DOHH2 (cell line): Measurements from ENCODE around the gene CNOT6.
A peak's percentile ranks its signal among the peaks of the same experiment; 100 is the strongest.

Experiments used
- H3F3A ChIP-seq: fragments of 200-600 bp; sonication (generic), shearing (Covaris generic); 2 replicates; pipeline ENCODE4 v1.6.0; 2016; ENCODE audit warnings: antibody characterized with exemption, mild to moderate bottlenecking; ENCODE audit not compliant: control insufficient read depth, insufficient read depth
- H3K27ac ChIP-seq: fragments of 200-600 bp; sonication (generic); 2 replicates; pipeline ENCODE4 v1.5.1; 2014; ENCODE audit warnings: low read depth, mild to moderate bottlenecking, low read length, moderate library complexity
- H3K27me3 ChIP-seq: fragments of 200-600 bp; sonication (generic); 2 replicates; pipeline ENCODE4 v1.6.1; 2014; ENCODE audit warnings: mild to moderate bottlenecking, low read length, mixed read lengths; ENCODE audit not compliant: control insufficient read depth
- H3K36me3 ChIP-seq: fragments of 200-600 bp; sonication (generic); 2 replicates; pipeline ENCODE4 v1.6.1; 2014; ENCODE audit warnings: mild to moderate bottlenecking, low read length, moderate library complexity, mixed read lengths; ENCODE audit not compliant: control insufficient read depth
- H3K4me1 ChIP-seq: fragments of 200-600 bp; sonication (generic); 2 replicates; pipeline ENCODE4 v1.6.1; 2014; ENCODE audit warnings: mild to moderate bottlenecking, low read length, mixed read lengths; ENCODE audit not compliant: control insufficient read depth
- H3K4me2 ChIP-seq: fragments of 200-600 bp; sonication (generic); 2 replicates; pipeline ENCODE4 v1.6.0; 2014; ENCODE audit warnings: mild to moderate bottlenecking, low read length, moderate library complexity
- H3K4me3 ChIP-seq: fragments of 200-600 bp; sonication (generic); 2 replicates; pipeline ENCODE4 v1.5.1; 2014; ENCODE audit warnings: mild to moderate bottlenecking, low read length, mixed read lengths
- H3K79me2 ChIP-seq: fragments of 200-600 bp; sonication (generic); 2 replicates; pipeline ENCODE4 v1.6.1; 2014; ENCODE audit warnings: mild to moderate bottlenecking, low read length, mixed read lengths; ENCODE audit not compliant: control insufficient read depth
- H3K9me2 ChIP-seq: fragments of 200-600 bp; sonication (generic); replicated peaks from 2 replicates; pipeline ENCODE4 v1.6.1; 2014; ENCODE audit warnings: mild to moderate bottlenecking, low read length, mixed read lengths; ENCODE audit not compliant: control insufficient read depth
- H3K9me3 ChIP-seq: fragments of 200-600 bp; sonication (generic); 2 replicates; pipeline ENCODE4 v1.6.1; 2014; ENCODE audit warnings: antibody characterized with exemption, low read length, mixed read lengths; ENCODE audit not compliant: control insufficient read depth, insufficient read depth
- H4K20me1 ChIP-seq: fragments of 200-600 bp; sonication (generic); 2 replicates; pipeline ENCODE4 v1.6.0; 2014; ENCODE audit warnings: low read depth, mild to moderate bottlenecking, antibody characterized with exemption, low read length, moderate library complexity; ENCODE audit not compliant: control insufficient read depth, insufficient read depth
- EZH2phosphoT487 ChIP-seq: fragments of 200-600 bp; sonication (generic); IDR thresholded peaks from 2 replicates; pipeline ENCODE4 v1.6.1; 2017; ENCODE audit warnings: borderline replicate concordance, mild to moderate bottlenecking, antibody characterized with exemption, low read length, moderate library complexity, mixed read lengths
- TF ChIP-seq, protein P1 (sequence below): fragments of 200-600 bp; sonication (generic); IDR thresholded peaks from one replicate; pipeline ENCODE4 v1.5.1; 2014; ENCODE audit warnings: antibody characterized with exemption, mild to moderate bottlenecking, low read depth, low read length; ENCODE audit not compliant: poor library complexity, severe bottlenecking

The CNOT6 gene

DNA sequence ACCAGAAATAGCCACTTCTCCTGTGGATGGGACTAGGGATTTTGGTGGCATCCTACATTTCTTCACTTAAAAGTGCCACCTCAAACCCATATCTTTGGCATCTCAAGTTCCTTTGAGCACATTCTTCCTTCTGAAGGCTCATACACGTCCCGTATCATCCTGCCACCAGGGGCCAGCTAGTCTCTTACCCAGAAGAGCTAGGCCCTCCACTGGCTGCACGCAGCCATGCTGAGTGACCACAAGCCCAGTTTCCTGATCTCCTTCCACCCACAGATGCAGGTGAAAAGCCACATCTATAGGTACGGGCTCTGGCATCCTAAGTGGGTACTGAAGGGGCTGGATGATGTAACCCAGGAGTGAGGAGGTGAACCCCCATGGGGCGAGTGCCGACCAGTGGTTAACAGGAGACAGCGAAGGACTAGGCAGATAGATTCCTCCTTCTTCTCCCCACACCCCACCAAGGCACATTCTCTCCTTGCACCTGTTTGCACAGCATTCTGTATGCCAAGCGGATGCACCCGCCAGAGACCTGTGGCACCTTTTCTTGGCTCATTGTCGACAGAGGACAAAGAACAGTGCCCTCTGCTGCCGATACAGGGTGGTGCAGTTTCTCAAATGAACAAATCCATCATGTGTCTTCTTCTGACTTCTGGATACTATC, 111.5 kb downstream of the CNOT6 start:
- no peaks in the 10 kb centered on the region for H3K27me3 ChIP-seq
- TF ChIP-seq, protein P1, sequence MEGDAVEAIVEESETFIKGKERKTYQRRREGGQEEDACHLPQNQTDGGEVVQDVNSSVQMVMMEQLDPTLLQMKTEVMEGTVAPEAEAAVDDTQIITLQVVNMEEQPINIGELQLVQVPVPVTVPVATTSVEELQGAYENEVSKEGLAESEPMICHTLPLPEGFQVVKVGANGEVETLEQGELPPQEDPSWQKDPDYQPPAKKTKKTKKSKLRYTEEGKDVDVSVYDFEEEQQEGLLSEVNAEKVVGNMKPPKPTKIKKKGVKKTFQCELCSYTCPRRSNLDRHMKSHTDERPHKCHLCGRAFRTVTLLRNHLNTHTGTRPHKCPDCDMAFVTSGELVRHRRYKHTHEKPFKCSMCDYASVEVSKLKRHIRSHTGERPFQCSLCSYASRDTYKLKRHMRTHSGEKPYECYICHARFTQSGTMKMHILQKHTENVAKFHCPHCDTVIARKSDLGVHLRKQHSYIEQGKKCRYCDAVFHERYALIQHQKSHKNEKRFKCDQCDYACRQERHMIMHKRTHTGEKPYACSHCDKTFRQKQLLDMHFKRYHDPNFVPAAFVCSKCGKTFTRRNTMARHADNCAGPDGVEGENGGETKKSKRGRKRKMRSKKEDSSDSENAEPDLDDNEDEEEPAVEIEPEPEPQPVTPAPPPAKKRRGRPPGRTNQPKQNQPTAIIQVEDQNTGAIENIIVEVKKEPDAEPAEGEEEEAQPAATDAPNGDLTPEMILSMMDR = peak; percentile 91
- TF ChIP-seq EZH2phosphoT487 = no peak

DNA sequence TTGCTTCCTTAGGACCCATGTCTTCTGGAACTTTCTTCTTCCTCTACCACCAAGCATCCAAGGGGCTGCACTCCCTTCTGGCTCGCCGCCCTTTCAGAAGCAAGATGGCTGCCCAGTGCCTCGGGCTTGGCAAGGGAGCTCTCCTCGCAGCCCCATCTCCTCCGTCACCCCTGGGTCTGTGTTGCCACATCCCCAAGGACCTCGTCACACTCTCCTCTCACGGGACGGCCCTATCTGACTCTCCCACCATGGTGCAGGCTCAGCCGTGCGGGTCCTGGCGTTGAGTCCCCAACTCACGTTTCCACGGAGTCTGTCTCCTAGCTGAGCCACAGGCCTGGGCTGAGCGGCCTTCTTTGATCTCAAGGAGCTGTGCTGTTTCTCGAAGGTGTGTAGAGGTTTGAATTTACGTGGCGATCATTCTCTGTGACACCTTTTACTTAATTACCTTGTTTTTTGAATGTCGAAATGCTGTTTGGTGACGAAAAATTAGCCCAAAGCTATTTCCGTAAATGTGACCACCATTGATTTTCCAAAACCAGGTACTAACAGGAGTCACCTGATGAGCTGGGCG, 112.1 kb downstream of the CNOT6 start:
- no peak for TF ChIP-seq EZH2phosphoT487
- TF ChIP-seq, protein P1 = peak; percentile 9

More for the DNA sequence above, 111.5 kb downstream of the CNOT6 start:
- H3K9me3 ChIP-seq = no peaks in the 10 kb centered on the region
- no peak overlapping the region for H3K4me3 ChIP-seq
- no peak overlapping the region for H3K4me2 ChIP-seq
- H3K79me2 ChIP-seq = no peaks in the 10 kb centered on the region
- no peaks in the 10 kb centered on the region for H3F3A ChIP-seq
- no peak overlapping the region for H3K27ac ChIP-seq
- H4K20me1 ChIP-seq = no peaks in the 10 kb centered on the region
- no peaks in the 10 kb centered on the region for H3K4me1 ChIP-seq
- no peaks in the 10 kb centered on the region for H3K9me2 ChIP-seq
- H3K36me3 ChIP-seq = no peaks in the 10 kb centered on the region

DNA sequence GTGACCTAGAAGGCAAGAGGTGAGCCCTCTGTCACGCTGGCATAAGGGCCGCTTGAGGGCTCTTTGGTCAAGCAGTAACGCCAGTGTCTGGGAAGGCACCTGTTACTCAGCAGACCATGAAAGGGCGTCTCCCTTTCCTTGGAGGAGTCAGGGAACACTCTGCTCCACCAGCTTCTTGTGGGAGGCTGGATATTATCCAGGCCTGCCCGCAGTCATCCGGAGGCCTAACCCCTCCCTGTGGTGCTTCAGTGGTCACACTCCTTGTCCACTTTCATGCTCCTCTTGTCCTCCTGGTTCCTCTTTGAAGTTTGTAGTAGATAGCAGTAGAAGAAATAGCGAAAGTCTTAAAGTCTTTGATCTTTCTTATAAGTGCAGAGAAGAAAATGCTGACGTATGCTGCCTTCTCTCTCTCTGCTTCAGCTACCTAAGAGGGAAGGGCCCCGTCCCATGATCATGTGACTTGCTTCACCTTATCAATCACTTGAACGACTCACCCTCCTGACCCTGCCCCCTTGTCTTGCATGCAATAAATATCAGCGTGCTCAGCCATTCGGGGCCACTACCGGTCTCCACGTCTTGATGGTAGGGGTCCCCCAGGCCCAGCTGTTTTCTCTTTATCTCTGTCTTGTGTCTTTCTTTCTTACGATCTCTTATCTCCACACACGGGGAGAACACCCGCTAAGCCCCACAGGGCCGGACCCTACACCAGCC, 113.8 kb downstream of the CNOT6 start:
- no peaks in the 10 kb centered on the region for H3K27me3 ChIP-seq
- H3K4me1 ChIP-seq = no peaks in the 10 kb centered on the region
- H3K4me2 ChIP-seq = no peak overlapping the region
- no peak overlapping the region for H3K27ac ChIP-seq
- no peaks in the 10 kb centered on the region for H4K20me1 ChIP-seq
- TF ChIP-seq EZH2phosphoT487 = no peak
- TF ChIP-seq, protein P1 = no peak
- H3K79me2 ChIP-seq = no peaks in the 10 kb centered on the region
- H3K9me3 ChIP-seq = no peaks in the 10 kb centered on the region
- no peaks in the 10 kb centered on the region for H3K36me3 ChIP-seq
- H3F3A ChIP-seq = no peaks in the 10 kb centered on the region
- no peak overlapping the region for H3K4me3 ChIP-seq
- H3K9me2 ChIP-seq = no peaks in the 10 kb centered on the region

More for the DNA sequence above, 112.1 kb downstream of the CNOT6 start:
- H3K4me3 ChIP-seq = no peak overlapping the region
- no peaks in the 10 kb centered on the region for H3K79me2 ChIP-seq
- H3K4me2 ChIP-seq = no peak overlapping the region
- H3F3A ChIP-seq = no peaks in the 10 kb centered on the region
- H3K4me1 ChIP-seq = no peaks in the 10 kb centered on the region
- H3K9me3 ChIP-seq = no peaks in the 10 kb centered on the region
- no peaks in the 10 kb centered on the region for H4K20me1 ChIP-seq
- H3K9me2 ChIP-seq = no peaks in the 10 kb centered on the region
- H3K36me3 ChIP-seq = no peaks in the 10 kb centered on the region
- no peak overlapping the region for H3K27ac ChIP-seq
- no peaks in the 10 kb centered on the region for H3K27me3 ChIP-seq
